ENCODE results near the gene SMG9.

Gene SMG9

GRCh38 chr19:43798026-43798545 lies 43.3 kb upstream of the SMG9 start:
- H3K4me3 ChIP-seq (ENCODE audit: control insufficient read depth, low read depth, low read length): peak overlapping the region; percentile 40
- no peak for TF ChIP-seq CTCF (conservative IDR thresholded peaks at IDR 0.05; ENCODE audit: control insufficient read depth, insufficient read depth, low read depth, low read length)
- DNase-seq (ENCODE audit: low read depth): no peak

DNA sequence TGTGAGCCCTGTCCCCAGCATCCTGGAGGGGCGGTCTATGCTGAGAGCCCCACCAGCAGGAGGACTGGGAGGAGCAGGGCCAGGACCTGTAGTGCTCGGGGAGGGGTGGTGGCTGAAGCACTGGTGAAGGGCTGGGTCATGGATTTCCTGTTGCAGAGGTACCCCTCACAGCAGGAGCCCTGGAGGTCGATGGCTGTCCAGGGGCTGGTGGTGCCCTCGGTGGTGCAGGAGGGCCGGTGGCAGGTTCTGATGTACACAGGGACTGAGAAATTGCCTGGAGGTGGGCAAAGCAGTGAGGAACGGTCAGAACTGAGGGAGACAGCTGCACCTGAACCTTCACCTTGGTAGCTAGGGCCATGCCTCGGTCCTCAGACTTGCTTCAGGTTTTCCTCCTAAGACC lies 42.8 kb upstream of the SMG9 start:
- DNase-seq (ENCODE audit: low read depth): no peak
- H3K4me3 ChIP-seq (ENCODE audit: control insufficient read depth, low read depth, low read length): no peak overlapping the region
- TF ChIP-seq CTCF (conservative IDR thresholded peaks at IDR 0.05; ENCODE audit: control insufficient read depth, insufficient read depth, low read depth, low read length): no peak

- no peak overlapping the region for H3K4me3 ChIP-seq (ENCODE audit: control insufficient read depth, low read depth, low read length)
- no peak for TF ChIP-seq CTCF (conservative IDR thresholded peaks at IDR 0.05; ENCODE audit: control insufficient read depth, insufficient read depth, low read depth, low read length)
- DNase-seq (ENCODE audit: low read depth): no peak
Measured at GRCh38 chr19:43797118-43797517, 42.4 kb upstream of the SMG9 start.

GRCh38 chr19:43790587-43790986 lies 35.8 kb upstream of the SMG9 start:
- no peak overlapping the region for H3K4me3 ChIP-seq (ENCODE audit: control insufficient read depth, low read depth, low read length)
- TF ChIP-seq CTCF (conservative IDR thresholded peaks at IDR 0.05; ENCODE audit: control insufficient read depth, insufficient read depth, low read depth, low read length): no peak
- DNase-seq (ENCODE audit: low read depth): no peak

GRCh38 chr19:43789029-43789428 lies 34.3 kb upstream of the SMG9 start:
- no peak for TF ChIP-seq CTCF (conservative IDR thresholded peaks at IDR 0.05; ENCODE audit: control insufficient read depth, insufficient read depth, low read depth, low read length)
- H3K4me3 ChIP-seq (ENCODE audit: control insufficient read depth, low read depth, low read length): no peak overlapping the region
- DNase-seq (ENCODE audit: low read depth): peak; percentile 55

GRCh38 chr19:43786665-43787064 lies 31.9 kb upstream of the SMG9 start:
- no peak overlapping the region for H3K4me3 ChIP-seq (ENCODE audit: control insufficient read depth, low read depth, low read length)
- TF ChIP-seq CTCF (conservative IDR thresholded peaks at IDR 0.05; ENCODE audit: control insufficient read depth, insufficient read depth, low read depth, low read length): no peak
- DNase-seq (ENCODE audit: low read depth): no peak
